GM12878 (cell line): ENCODE results near the gene BDH1. TPM values are rescaled to one million over a fixed set of nuclear protein-coding genes. Genes with fewer than 3 reads are reported as not detected.

ENCODE experiments used
- ATAC-seq: fragments of 200-7000 bp; cut with Tn5 transposase; 3 replicates; pipeline ENCODE4 v1.9.1; 2020; ENCODE audit warnings: mild to moderate bottlenecking, moderate library complexity
- BruUV-seq: library from RNA; stranded (reverse); fragments of 400-500 nt; replicated peaks from 2 replicates; lab custom pipeline; 2021; lab: Mats Ljungman, UMichigan
- CTCF ChIA-PET: fragments of 300-600 bp; sonication (Branson Sonifier 250); formaldehyde crosslinking; extraction: SDS; loops from one replicate; lab custom pipeline; 2021; ENCODE audit warnings: inconsistent platforms; lab: Yijun Ruan, JAX
- POLR2A ChIA-PET: fragments of 350-600 bp; formaldehyde crosslinking; extraction: SDS; loops from one replicate; lab custom pipeline; 2021; ENCODE audit warnings: inconsistent platforms; lab: Charles Lee
- RAD21 ChIA-PET: fragments of 300-600 bp; sonication (Branson Sonifier 250); formaldehyde crosslinking; loops from one replicate; lab custom pipeline; 2023; ENCODE audit warnings: antibody characterized with exemption; ENCODE audit not compliant: unreplicated experiment; lab: Charles Lee
- SMC1A ChIA-PET: fragments of 300-600 bp; sonication (Branson Sonifier 250); formaldehyde crosslinking; loops from one replicate; lab custom pipeline; 2023; ENCODE audit not compliant: unreplicated experiment, uncharacterized antibody; lab: Charles Lee
- DNase-seq: peaks from one replicate; pipeline ENCODE4 v3.0.0-alpha.2; 2011; ENCODE audit warnings: low read depth, low spot score
- FAIRE-seq: peaks from 3 replicates; lab custom pipeline; 2011; peaks lifted over from hg19 to GRCh38; lab: Jason Lieb, UNC
- H2AFZ ChIP-seq: 2 replicates; pipeline ENCODE4 v1.6.0; 2011; ENCODE audit warnings: low read depth, low read length, control low read depth; ENCODE audit not compliant: control insufficient read depth
- H3K27ac ChIP-seq: 2 replicates; pipeline ENCODE4 v1.5.1; 2011; ENCODE audit warnings: control low read depth; ENCODE audit not compliant: control insufficient read depth, insufficient read depth
- H3K27me3 ChIP-seq, 2 experiments: replicated peaks in 1 of 2; 2 replicates each; pipeline versions ENCODE4 v1.6.0 to v1.6.1; 2011; ENCODE audit warnings: low read length in 1 of 2; ENCODE audit not compliant: control insufficient read depth in 2 of 2, insufficient read depth in 2 of 2
- H3K36me3 ChIP-seq, 2 experiments: 2 replicates each; pipeline ENCODE4 v1.5.1; 2011; ENCODE audit warnings: low read length in 1 of 2; ENCODE audit not compliant: control insufficient read depth in 2 of 2, insufficient read depth in 2 of 2
- H3K4me1 ChIP-seq: 2 replicates; pipeline ENCODE4 v1.6.1; 2011; ENCODE audit warnings: mild to moderate bottlenecking, low read length, moderate library complexity, mixed read lengths; ENCODE audit not compliant: control insufficient read depth, insufficient read depth
- H3K4me2 ChIP-seq: 2 replicates; pipeline ENCODE4 v1.6.0; 2011; ENCODE audit warnings: control low read depth; ENCODE audit not compliant: control insufficient read depth, insufficient read depth
- H3K4me3 ChIP-seq: fragments of 200-600 bp; sonication (generic); 2 replicates; pipeline ENCODE4 v1.5.1; 2016
- H3K79me2 ChIP-seq: 2 replicates; pipeline ENCODE4 v1.6.0; 2011; ENCODE audit warnings: low read length; ENCODE audit not compliant: control insufficient read depth, insufficient read depth
- H3K9ac ChIP-seq: 2 replicates; pipeline ENCODE4 v1.8.0; 2011; ENCODE audit warnings: low read length, control low read depth, mixed read lengths; ENCODE audit not compliant: control insufficient read depth, insufficient read depth
- H3K9me3 ChIP-seq: replicated peaks from 3 replicates; pipeline ENCODE4 v1.5.1; 2011; ENCODE audit warnings: mild to moderate bottlenecking, low read length; ENCODE audit not compliant: control insufficient read depth, insufficient read depth
- H4K20me1 ChIP-seq: 2 replicates; pipeline ENCODE4 v1.6.0; 2011; ENCODE audit not compliant: control insufficient read depth, insufficient read depth
- E4F1 ChIP-seq: fragments of 450-650 bp; IDR thresholded peaks from 2 replicates; pipeline ENCODE4 v1.6.1; 2018; ENCODE audit warnings: borderline replicate concordance, mild to moderate bottlenecking; ENCODE audit not compliant: partially characterized antibody
- HDAC6 ChIP-seq: fragments of 200-600 bp; sonication (generic); IDR thresholded peaks from one replicate; pipeline ENCODE4 v1.8.0; 2017; ENCODE audit warnings: antibody characterized with exemption; ENCODE audit not compliant: unreplicated experiment
- IKZF2 ChIP-seq, 2 experiments: fragments of 450-650 bp; IDR thresholded peaks; 2 replicates each; pipeline ENCODE4 v1.6.1; 2017; ENCODE audit warnings: mild to moderate bottlenecking in 2 of 2, moderate library complexity in 2 of 2
- MXI1 ChIP-seq: fragments of 150-350 bp; IDR thresholded peaks from 2 replicates; pipeline ENCODE4 v1.6.1; 2011; ENCODE audit warnings: low read depth, mild to moderate bottlenecking, inconsistent platforms, low read length, improper control_type of control experiment
- MYC ChIP-seq: IDR thresholded peaks from 2 replicates; pipeline ENCODE4 v1.6.1; 2011; ENCODE audit warnings: mild to moderate bottlenecking, low read length, moderate library complexity, inconsistent platforms; ENCODE audit not compliant: insufficient read depth, insufficient replicate concordance, insufficient read length, severe bottlenecking
- NFYA ChIP-seq: IDR thresholded peaks from 2 replicates; pipeline ENCODE4 v1.6.1; 2011; ENCODE audit warnings: low read depth, mild to moderate bottlenecking, low read length, improper control_type of control experiment, borderline replicate concordance
- SMC3 ChIP-seq: IDR thresholded peaks from 2 replicates; pipeline ENCODE4 v1.6.1; 2011; ENCODE audit warnings: low read length, improper control_type of control experiment, borderline replicate concordance
- TARDBP ChIP-seq: IDR thresholded peaks from 2 replicates; pipeline ENCODE4 v1.6.1; 2016; ENCODE audit warnings: borderline replicate concordance
- TCF12 ChIP-seq: IDR thresholded peaks from 2 replicates; pipeline ENCODE4 v1.6.1; 2011; ENCODE audit warnings: low read depth, mild to moderate bottlenecking, low read length
- WRNIP1 ChIP-seq: IDR thresholded peaks from 2 replicates; pipeline ENCODE4 v1.6.1; 2011; ENCODE audit warnings: low read depth, low read length, improper control_type of control experiment, borderline replicate concordance
- ZBTB33 ChIP-seq: fragments of 450-650 bp; IDR thresholded peaks from 2 replicates; pipeline ENCODE4 v1.6.1; 2017; ENCODE audit warnings: mild to moderate bottlenecking
- ZNF217 ChIP-seq: fragments of 450-650 bp; IDR thresholded peaks from 2 replicates; pipeline ENCODE4 v1.6.1; 2017; ENCODE audit warnings: antibody characterized with exemption, mild to moderate bottlenecking
- WGBS: methylation state at CpG from one replicate; pipeline ENCODE4 v1.1.6; 2016; ENCODE audit warnings: low lambda C conversion rate; ENCODE audit not compliant: insufficient replicate concordance, insufficient coverage; ENCODE audit errors: missing lambda C conversion rate; 5-methylcytosine and 5-hydroxymethylcytosine counted together
- in situ Hi-C: fragments of 300-500 bp; cut with MboI; formaldehyde crosslinking; loops from 9 replicates; pipeline ENCODE4 v1.14.3; 2018; ENCODE audit warnings: mixed read lengths
- intact Hi-C: fragments of 100-400 bp; cut with micrococcal nuclease; formaldehyde crosslinking; loops from one replicate; pipeline ENCODE4 v1.14.2; 2022; ENCODE audit not compliant: unreplicated experiment
- polyA plus RNA-seq, 11 experiments: library from polyadenylated mRNA; depleted of rRNA in 4 of 11; unstranded in 6 of 11; stranded (reverse) in 5 of 11; fragments of >200 nt; fragmentation: Nextera tagmentation in 4 of 11; fragmentation: Illumina TruSeq in 1 of 11; extraction: Ambion mirVana in 4 of 11; extraction: Trizol in 1 of 11; gene quantifications; 1 replicate in 1 of 11; 2 replicates in 10 of 11; pipeline versions ENCODE4 v1.2.1 to v1.2.3, GENCODE V29; 2011 to 2016; ENCODE audit warnings: inconsistent platforms in 2 of 11, missing spikeins in 2 of 11, low read depth in 1 of 11
- total RNA-seq, 4 experiments: library from RNA; depleted of rRNA in 3 of 4; stranded (reverse); fragments of >200 nt in 3 of 4; fragmentation: Illumina TruSeq in 1 of 4; extraction: Trizol in 1 of 4; gene quantifications; 2 replicates each; pipeline versions ENCODE4 v1.2.1 to v1.2.3, GENCODE V29; 2013 to 2021

The BDH1 gene
- total and polyA plus RNA-seq, 10 of the 15 experiments (the other 5 are each of a cell fraction or from before 2014, with no cell fraction given), result 11.3 to 84.5 (median 60.3) TPM

- Histone ChIP-seq H3K27me3 (peaks cover 0 to 2% of the 10 kb centered on the region in 2 experiments; a peak in 2 of 4 replicates), H3K9ac (no peak overlapping the region), H2AFZ (no peak overlapping the region), H3K36me3 (no peaks in the 10 kb centered on the region), H3K79me2 (no peaks in the 10 kb centered on the region), H3K27ac (no peak overlapping the region), H3K4me2 (no peak overlapping the region), H4K20me1 (no peaks in the 10 kb centered on the region), H3K4me1 (no peaks in the 10 kb centered on the region), H3K9me3 (no peaks in the 10 kb centered on the region), H3K4me3 (no peak overlapping the region)
- intact Hi-C loops, result no loop called here
- WGBS, result 39% methylated on average over 7 of the region's 7 CpGs
- CTCF ChIA-PET, result no interaction called here
- in situ Hi-C loops, result no loop called here
- no TSS peak for BruUV-seq
- POLR2A ChIA-PET, result no interaction called here
- RAD21 ChIA-PET, result interaction anchor here (1.0 kb wide), 1 partner anchor 211 kb away, joined by 3 read pairs; no protein-coding TSS in a partner anchor
- no peak for TF ChIP-seq TCF12
- no peak for TF ChIP-seq ZBTB33
- no peak for TF ChIP-seq NFYA
- TF ChIP-seq SMC3, result no peak
- TF ChIP-seq IKZF2 (IDR thresholded peaks at IDR 0.05), result no peak
- no peak for TF ChIP-seq MYC
- no peak for TF ChIP-seq MXI1
- no peak for TF ChIP-seq ZNF217
- no peak for TF ChIP-seq WRNIP1
- TF ChIP-seq E4F1, result no peak
- no peak for TF ChIP-seq HDAC6
- no peak for TF ChIP-seq TARDBP
- no peak for DNase-seq
- SMC1A ChIA-PET, result interaction anchor here (0.9 to 2.4 kb wide), 2 partner anchors 13 to 20 kb away, joined by 3 to 7 read pairs; no protein-coding TSS in a partner anchor
- ATAC-seq, result no peak
- no peak for FAIRE-seq
Observed at GRCh38 chr3:197468167-197468566, 87.6 kb downstream of the BDH1 start.
